Keratinocyte (primary cell): Measurements from ENCODE around the gene TMED10. TPM values are rescaled to one million over a fixed set of nuclear protein-coding genes. Genes with fewer than 3 reads are reported as not detected.
"Not testable (repeated sequence)": the region's sequence is repeated elsewhere in the genome, so short reads cannot be mapped to it uniquely, and the experiment has no call there.

ENCODE experiments used
- DNase-seq: peaks from one replicate; pipeline ENCODE4 v3.0.0-alpha.2; 2011; ENCODE audit warnings: low read depth, missing footprints, low spot score
- FAIRE-seq: peaks from 2 replicates; lab custom pipeline; 2011; peaks lifted over from hg19 to GRCh38; lab: Jason Lieb, UNC
- H2AFZ ChIP-seq: 2 replicates; pipeline ENCODE4 v1.6.0; 2012; ENCODE audit warnings: low read length, control low read depth, inconsistent platforms; ENCODE audit not compliant: control insufficient read depth
- H3K27ac ChIP-seq: 2 replicates; pipeline ENCODE4 v1.5.1; 2011; ENCODE audit warnings: low read length; ENCODE audit not compliant: control insufficient read depth, insufficient read depth
- H3K27me3 ChIP-seq: 3 replicates; pipeline ENCODE4 v1.6.0; 2011; ENCODE audit warnings: low read length; ENCODE audit not compliant: control insufficient read depth, insufficient read depth; ENCODE audit errors: extremely low read depth
- H3K36me3 ChIP-seq, 2 experiments: 2 replicates in 1 of 2; 3 replicates in 1 of 2; pipeline ENCODE4 v1.5.1; 2011; ENCODE audit warnings: low read length in 2 of 2, mild to moderate bottlenecking in 1 of 2; ENCODE audit not compliant: control insufficient read depth in 2 of 2, insufficient read depth in 2 of 2; ENCODE audit errors: extremely low read depth in 1 of 2
- H3K4me1 ChIP-seq: 3 replicates; pipeline ENCODE4 v1.5.1; 2011; ENCODE audit warnings: low read length; ENCODE audit not compliant: control insufficient read depth, insufficient read depth; ENCODE audit errors: extremely low read depth
- H3K4me2 ChIP-seq: 3 replicates; pipeline ENCODE4 v1.6.0; 2011; ENCODE audit warnings: low read depth, low read length; ENCODE audit not compliant: control insufficient read depth, insufficient read depth; ENCODE audit errors: extremely low read depth
- H3K4me3 ChIP-seq, 3 experiments: fragments of 200-600 bp in 1 of 3; sonication (generic) in 1 of 3; 2 replicates in 2 of 3; 3 replicates in 1 of 3; pipeline ENCODE4 v1.5.1; 2011 to 2016; ENCODE audit warnings: low read length in 3 of 3, mild to moderate bottlenecking in 3 of 3, control low read depth in 2 of 3, inconsistent platforms in 1 of 3, low read depth in 1 of 3, mixed read lengths in 1 of 3, mixed run types in 1 of 3, moderate library complexity in 1 of 3; ENCODE audit not compliant: control insufficient read depth in 2 of 3, insufficient read depth in 2 of 3; ENCODE audit errors: extremely low read depth in 1 of 3
- H3K79me2 ChIP-seq: 2 replicates; pipeline ENCODE4 v1.6.0; 2012; ENCODE audit warnings: low read length; ENCODE audit not compliant: control insufficient read depth, insufficient read depth
- H3K9ac ChIP-seq: 3 replicates; pipeline ENCODE4 v1.6.0; 2011; ENCODE audit warnings: low read length; ENCODE audit not compliant: control insufficient read depth, insufficient read depth; ENCODE audit errors: extremely low read depth
- H3K9me1 ChIP-seq: 3 replicates; pipeline ENCODE4 v1.6.0; 2011; ENCODE audit warnings: low read length; ENCODE audit not compliant: control insufficient read depth, insufficient read depth; ENCODE audit errors: extremely low read depth
- H3K9me3 ChIP-seq: 2 replicates; pipeline ENCODE4 v1.5.1; 2012; ENCODE audit warnings: low read depth, low read length; ENCODE audit not compliant: control insufficient read depth
- H4K20me1 ChIP-seq: 3 replicates; pipeline ENCODE4 v1.6.0; 2011; ENCODE audit warnings: low read length; ENCODE audit not compliant: control insufficient read depth, insufficient read depth; ENCODE audit errors: extremely low read depth
- EZH2 ChIP-seq: IDR thresholded peaks from one replicate; pipeline ENCODE4 v1.6.1; 2012; ENCODE audit warnings: inconsistent platforms, mild to moderate bottlenecking, low read length, moderate library complexity
- dilution Hi-C: fragments of 300-500 bp; cut with MboI; formaldehyde crosslinking; loops from one replicate; pipeline ENCODE4 v1.7.0; 2020; ENCODE audit warnings: low sequenced_read_pairs; ENCODE audit not compliant: extremely low pct_ligation_motif_present
- polyA plus RNA-seq, 5 experiments: library from polyadenylated mRNA; depleted of rRNA in 3 of 5; stranded (reverse) in 3 of 5; stranded (forward) in 1 of 5; unstranded in 1 of 5; fragments of >200 nt; gene quantifications; 1 replicate in 1 of 5; 2 replicates in 3 of 5; 3 replicates in 1 of 5; pipeline versions ENCODE4 v1.2.1 to v1.2.3, GENCODE V29; 2011 to 2012; ENCODE audit warnings: missing spikeins in 2 of 5, low read depth in 1 of 5, low replicate concordance in 1 of 5
- TF ChIP-seq, protein P1 (sequence below), 3 experiments: IDR thresholded peaks in 1 of 3; conservative IDR thresholded peaks in 1 of 3; optimal IDR thresholded peaks in 1 of 3; 2 replicates in 2 of 3; 3 replicates in 1 of 3; pipeline versions ENCODE3 to v1.5.1; 2011; ENCODE audit warnings: low read length in 3 of 3, mild to moderate bottlenecking in 3 of 3, moderate library complexity in 2 of 3, control low read depth in 1 of 3, inconsistent platforms in 1 of 3; ENCODE audit not compliant: insufficient read depth in 2 of 3; ENCODE audit errors: extremely low read depth in 1 of 3

Gene TMED10
- polyA plus RNA-seq, 1 donor (not counting 4 experiments of a cell fraction or from before 2014, with no cell fraction given), result 428 TPM

DNA sequence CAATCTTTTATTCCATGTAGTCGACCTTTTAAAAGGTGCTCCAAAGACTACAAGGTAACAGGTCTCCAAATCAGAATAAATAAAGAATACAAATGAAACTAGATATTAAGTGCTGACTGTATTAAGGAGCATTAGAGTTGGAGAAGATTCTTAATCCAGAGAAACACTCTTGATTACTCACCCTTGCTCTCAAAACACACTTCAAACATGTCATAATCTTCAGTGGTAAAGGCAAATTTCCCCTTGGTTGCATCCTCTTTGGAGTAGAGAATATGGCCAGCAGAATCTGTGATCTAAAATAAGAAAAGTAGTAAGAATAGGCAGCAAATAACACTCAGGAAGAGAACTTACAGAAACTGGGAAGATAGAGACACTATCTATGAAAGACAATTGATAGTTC is 24.6 kb downstream of the TMED10 start:
- dilution Hi-C loops, result no loop called here
- Histone ChIP-seq H3K27ac (no peak overlapping the region), H3K79me2 (peaks cover 65% of the 10 kb centered on the region), H3K9me3 (no peaks in the 10 kb centered on the region), H3K9ac (no peak overlapping the region), H3K4me3 (no peak overlapping the region), H3K27me3 (no peaks in the 10 kb centered on the region), H3K4me2 (no peak overlapping the region), H4K20me1 (peaks cover 3% of the 10 kb centered on the region), H2AFZ (no peak overlapping the region), H3K9me1 (peaks cover 2% of the 10 kb centered on the region), H3K4me1 (no peaks in the 10 kb centered on the region), H3K36me3 (peaks cover 1 to 4% of the 10 kb centered on the region in 2 experiments)
- no peak for DNase-seq
- no peak for FAIRE-seq
- no peak for TF ChIP-seq EZH2
- TF ChIP-seq, protein P1, sequence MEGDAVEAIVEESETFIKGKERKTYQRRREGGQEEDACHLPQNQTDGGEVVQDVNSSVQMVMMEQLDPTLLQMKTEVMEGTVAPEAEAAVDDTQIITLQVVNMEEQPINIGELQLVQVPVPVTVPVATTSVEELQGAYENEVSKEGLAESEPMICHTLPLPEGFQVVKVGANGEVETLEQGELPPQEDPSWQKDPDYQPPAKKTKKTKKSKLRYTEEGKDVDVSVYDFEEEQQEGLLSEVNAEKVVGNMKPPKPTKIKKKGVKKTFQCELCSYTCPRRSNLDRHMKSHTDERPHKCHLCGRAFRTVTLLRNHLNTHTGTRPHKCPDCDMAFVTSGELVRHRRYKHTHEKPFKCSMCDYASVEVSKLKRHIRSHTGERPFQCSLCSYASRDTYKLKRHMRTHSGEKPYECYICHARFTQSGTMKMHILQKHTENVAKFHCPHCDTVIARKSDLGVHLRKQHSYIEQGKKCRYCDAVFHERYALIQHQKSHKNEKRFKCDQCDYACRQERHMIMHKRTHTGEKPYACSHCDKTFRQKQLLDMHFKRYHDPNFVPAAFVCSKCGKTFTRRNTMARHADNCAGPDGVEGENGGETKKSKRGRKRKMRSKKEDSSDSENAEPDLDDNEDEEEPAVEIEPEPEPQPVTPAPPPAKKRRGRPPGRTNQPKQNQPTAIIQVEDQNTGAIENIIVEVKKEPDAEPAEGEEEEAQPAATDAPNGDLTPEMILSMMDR (optimal IDR thresholded peaks at IDR 0.05 in 1 of 3, IDR thresholded peaks at IDR 0.05 in 1 of 3, conservative IDR thresholded peaks at IDR 0.05 in 1 of 3; ENCODE audit: extremely low read depth in 1 of 3, insufficient read depth in 2 of 3, low read length in 3 of 3), result no peak

DNA sequence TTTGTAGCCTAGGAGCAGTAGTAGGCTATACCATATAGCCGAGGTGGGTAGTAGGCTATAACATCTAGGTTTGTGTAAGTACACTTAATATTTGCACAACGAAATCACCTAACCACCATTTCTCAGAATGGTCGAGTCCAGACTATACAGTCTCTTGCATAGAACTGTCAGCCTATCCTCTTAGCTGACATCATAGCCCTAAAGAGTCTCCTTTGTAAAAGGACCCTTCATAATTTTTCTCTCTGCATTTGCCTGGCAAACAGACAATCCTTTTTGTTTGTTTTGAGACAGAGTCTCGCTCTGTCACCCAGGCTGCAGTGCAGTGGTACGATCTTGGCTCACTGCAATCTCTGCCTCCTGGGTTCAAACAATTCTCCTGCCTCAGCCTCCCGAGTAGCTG is 25.8 kb downstream of the TMED10 start:
- H3K79me2 ChIP-seq, result peaks cover 57% of the 10 kb centered on the region

DNA sequence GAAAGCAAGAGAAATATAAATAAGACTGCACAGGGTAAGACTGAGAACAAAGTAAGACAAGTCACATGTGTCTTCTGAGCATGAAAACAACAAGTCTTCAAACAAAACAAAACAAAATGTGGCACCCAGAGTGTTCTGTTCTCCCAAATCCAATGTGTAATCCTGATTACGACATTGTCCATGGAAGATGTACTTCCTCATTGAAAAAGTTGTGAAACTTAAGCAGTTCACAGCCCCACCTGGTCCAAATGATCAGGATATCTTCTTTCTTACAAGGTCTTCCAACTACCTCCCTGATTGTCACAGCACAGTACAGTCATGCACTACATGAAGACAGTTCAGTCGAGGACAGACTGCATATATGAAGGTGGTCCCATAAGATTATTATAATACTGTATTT is 26.3 kb downstream of the TMED10 start:
- H3K9me1 ChIP-seq, result no peaks in the 10 kb centered on the region
- H3K27me3 ChIP-seq, result no peaks in the 10 kb centered on the region
- no peak overlapping the region for H3K9ac ChIP-seq
- H3K9me3 ChIP-seq, result no peaks in the 10 kb centered on the region
- dilution Hi-C loops, result no loop called here
- no peak overlapping the region for H3K27ac ChIP-seq
- no peaks in the 10 kb centered on the region for H4K20me1 ChIP-seq
- no peaks in the 10 kb centered on the region for H3K4me1 ChIP-seq
- TF ChIP-seq EZH2, result no peak
- TF ChIP-seq, protein P1 (optimal IDR thresholded peaks at IDR 0.05 in 1 of 3, IDR thresholded peaks at IDR 0.05 in 1 of 3, conservative IDR thresholded peaks at IDR 0.05 in 1 of 3; ENCODE audit: extremely low read depth in 1 of 3, insufficient read depth in 2 of 3, low read length in 3 of 3), result no peak
- no peak for FAIRE-seq
- peaks cover 54% of the 10 kb centered on the region for H3K79me2 ChIP-seq
- peaks cover 5% of the 10 kb centered on the region in 2 experiments for H3K36me3 ChIP-seq
- DNase-seq, result no peak
- H2AFZ ChIP-seq, result no peak overlapping the region
- H3K4me3 ChIP-seq, result no peak overlapping the region
- H3K4me2 ChIP-seq, result no peak overlapping the region

More for the DNA sequence above, 25.8 kb downstream of the TMED10 start:
- DNase-seq, H3K4me2 ChIP-seq, H3K4me1 ChIP-seq, H3K4me3 ChIP-seq, H4K20me1 ChIP-seq, H3K9me1 ChIP-seq, FAIRE-seq, H3K9me3 ChIP-seq, H3K27me3 ChIP-seq, H3K27ac ChIP-seq, H3K36me3 ChIP-seq, H3K9ac ChIP-seq, H2AFZ ChIP-seq, dilution Hi-C loops: not testable (repeated sequence)
